Stomach smooth muscle (tissue), 2 donors: ENCODE results near the gene ACTN3.
"Not testable (repeated sequence)": the region's sequence is repeated elsewhere in the genome, so short reads cannot be mapped to it uniquely, and the experiment has no call there.

Experiments used
- H3K27ac ChIP-seq: one replicate; pipeline ENCODE4 v1.7.0; 2013; ENCODE audit warnings: mild to moderate bottlenecking, low read length, inconsistent platforms
- H3K27me3 ChIP-seq, 2 donors: one replicate each; pipeline ENCODE4 v1.7.0; 2013; ENCODE audit warnings: low read length in 2 of 2; ENCODE audit not compliant: insufficient read depth in 2 of 2, control insufficient read depth in 1 of 2
- H3K36me3 ChIP-seq, 2 donors: one replicate each; pipeline ENCODE4 v1.7.0; 2013; ENCODE audit warnings: low read length in 2 of 2; ENCODE audit not compliant: control insufficient read depth in 2 of 2, insufficient read depth in 2 of 2
- H3K4me1 ChIP-seq: one replicate; pipeline ENCODE4 v1.7.0; 2013; ENCODE audit warnings: low read length; ENCODE audit not compliant: control insufficient read depth, insufficient read depth
- H3K4me3 ChIP-seq, 2 donors: one replicate each; pipeline ENCODE4 v1.7.0; 2013; ENCODE audit warnings: low read length in 2 of 2
- H3K9ac ChIP-seq, 2 donors: one replicate each; pipeline ENCODE4 v1.7.0; 2013; ENCODE audit warnings: low read length in 2 of 2, mild to moderate bottlenecking in 1 of 2
- H3K9me3 ChIP-seq, 2 donors: one replicate each; pipeline ENCODE4 v1.7.0; 2013; ENCODE audit warnings: low read length in 2 of 2; ENCODE audit not compliant: control insufficient read depth in 2 of 2
- donor health status: healthy.
- donor health status: Pancreatic carcinoma.

The ACTN3 gene

DNA sequence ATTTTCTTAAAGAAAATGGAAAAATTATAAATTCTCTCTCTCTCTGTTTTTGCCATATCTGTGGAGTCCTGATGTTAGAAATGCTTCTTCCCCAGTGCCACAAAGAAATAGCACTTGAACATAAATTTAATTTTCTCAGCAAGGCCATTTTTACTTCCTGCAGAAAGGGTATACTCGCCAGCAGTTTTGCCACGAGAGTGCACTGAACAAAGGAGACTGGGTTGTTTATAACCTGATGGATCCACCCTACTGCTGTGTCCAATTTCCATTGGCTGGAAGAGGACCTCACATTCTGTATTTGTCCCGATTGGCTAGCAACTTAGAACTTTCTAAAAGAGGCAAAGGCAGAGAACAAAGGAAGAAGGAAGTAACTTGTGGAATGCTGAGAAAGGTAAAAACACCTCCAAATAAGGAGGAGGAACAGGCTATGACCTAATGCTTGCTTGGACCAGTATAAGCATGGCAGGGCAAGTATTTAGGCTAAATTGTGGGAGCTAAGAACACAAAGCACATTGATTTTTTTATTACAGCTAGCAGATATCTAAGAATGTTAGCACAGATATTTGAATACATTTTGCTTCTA is 36.0 kb downstream of the ACTN3 start:
- not testable (repeated sequence) for H3K36me3 ChIP-seq, H3K4me1 ChIP-seq

DNA sequence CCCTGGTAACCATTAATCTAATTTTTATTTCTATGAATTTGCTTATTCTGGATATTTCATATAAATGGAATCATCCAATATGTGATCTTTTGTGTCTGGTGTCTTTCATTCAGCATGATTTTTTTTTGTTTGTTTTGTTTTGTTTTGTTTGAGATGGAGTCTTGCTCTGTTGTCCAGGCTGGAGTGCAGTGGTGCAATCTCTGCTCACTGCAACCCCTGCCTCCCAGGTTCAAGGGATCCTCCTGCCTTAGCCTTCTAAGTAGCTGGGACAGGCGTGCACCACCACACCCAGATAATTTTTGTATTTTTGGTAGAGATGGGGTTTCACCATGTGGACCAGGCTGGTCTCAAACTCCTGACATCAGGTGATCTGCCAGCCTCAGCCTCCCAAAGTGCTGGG is 38.7 kb downstream of the ACTN3 start:
- not testable (repeated sequence) for H3K27me3 ChIP-seq, H3K27ac ChIP-seq, H3K9ac ChIP-seq, H3K9me3 ChIP-seq, H3K4me1 ChIP-seq, H3K4me3 ChIP-seq, H3K36me3 ChIP-seq

More for the DNA sequence above, 36.0 kb downstream of the ACTN3 start:
- H3K9me3 ChIP-seq, H3K9ac ChIP-seq, H3K27me3 ChIP-seq, H3K27ac ChIP-seq, H3K4me3 ChIP-seq: not testable (repeated sequence)

DNA sequence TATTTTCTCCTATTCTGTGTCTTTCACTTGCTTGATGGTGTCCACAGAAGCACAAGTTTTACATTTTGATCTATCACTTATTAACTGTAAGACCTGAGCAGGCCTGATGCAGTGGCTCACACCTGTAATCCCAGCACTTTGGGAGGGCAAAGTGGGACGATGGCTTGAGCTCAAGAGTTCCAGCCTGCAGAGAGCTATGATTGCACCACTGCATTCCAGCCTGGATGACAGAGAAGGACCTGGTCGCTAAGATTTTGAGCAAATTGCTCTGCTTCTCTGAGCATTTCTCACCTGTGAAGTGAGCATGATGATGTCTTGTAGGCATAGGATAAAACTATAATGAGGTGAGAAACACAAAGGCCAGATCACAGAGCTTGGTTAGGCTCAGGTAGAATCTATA is 39.4 kb downstream of the ACTN3 start:
- H3K27ac ChIP-seq: no peak overlapping the region
- no peaks in the 10 kb centered on the region for H3K9me3 ChIP-seq
- no peak overlapping the region for H3K9ac ChIP-seq
- H3K4me3 ChIP-seq: no peak overlapping the region
- H3K27me3 ChIP-seq: no peaks in the 10 kb centered on the region
- H3K36me3 ChIP-seq: no peaks in the 10 kb centered on the region
- no peaks in the 10 kb centered on the region for H3K4me1 ChIP-seq

DNA sequence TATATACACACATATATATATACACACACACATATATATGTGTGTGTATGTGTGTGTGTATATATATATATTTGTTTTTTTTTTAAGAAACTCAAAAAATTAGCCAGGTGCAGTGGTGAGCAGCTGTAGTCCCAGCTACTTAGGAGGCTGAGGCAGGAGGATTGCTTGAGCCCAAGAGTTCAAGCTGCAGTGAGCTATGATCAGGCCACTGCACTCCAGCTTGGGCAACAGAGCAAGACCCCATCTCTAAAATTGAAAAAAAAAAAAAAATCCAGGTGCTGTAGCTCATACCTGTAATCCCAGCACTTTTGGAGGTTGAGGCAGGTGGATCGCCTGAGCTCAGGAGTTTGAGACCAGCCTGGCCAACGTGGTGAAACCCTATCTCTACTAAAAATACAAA is 42.6 kb downstream of the ACTN3 start:
- not testable (repeated sequence) for H3K27me3 ChIP-seq, H3K36me3 ChIP-seq, H3K27ac ChIP-seq, H3K9ac ChIP-seq, H3K4me3 ChIP-seq, H3K9me3 ChIP-seq
- H3K4me1 ChIP-seq: peaks cover 17% of the 10 kb centered on the region

DNA sequence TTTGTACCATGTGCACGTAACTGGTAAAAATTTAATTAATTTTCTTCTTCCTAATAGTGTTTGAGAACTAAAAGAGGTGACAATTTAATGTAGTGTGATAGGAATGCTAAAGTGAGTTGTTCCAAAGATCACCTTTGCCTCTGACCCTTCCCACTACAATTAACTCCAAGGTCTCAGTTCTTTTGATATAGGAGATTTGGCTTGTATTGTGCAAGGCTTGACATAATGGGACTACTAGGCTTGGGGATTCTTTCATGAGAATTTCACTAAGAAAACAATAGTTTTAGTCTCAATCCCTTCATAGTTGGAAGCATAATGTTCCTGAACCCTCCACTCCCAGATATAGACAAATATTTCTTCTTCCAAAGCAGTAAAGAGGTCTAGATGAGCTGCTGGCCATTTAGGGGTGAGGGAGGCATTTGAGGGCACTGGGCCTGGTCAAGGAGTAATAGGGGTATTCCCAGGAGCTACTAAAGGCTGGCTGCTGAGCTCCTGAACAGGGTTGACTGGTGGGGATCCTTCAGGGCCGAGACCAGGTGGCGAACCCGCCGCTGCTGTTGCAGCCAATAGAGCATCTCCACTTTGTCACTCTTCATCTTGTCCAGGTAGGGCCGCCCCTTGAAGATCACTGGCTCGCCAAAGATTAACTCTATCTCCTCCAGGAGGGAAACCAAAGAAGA is 43.4 kb downstream of the ACTN3 start:
- no peak overlapping the region for H3K9ac ChIP-seq
- H3K27me3 ChIP-seq: no peaks in the 10 kb centered on the region
- H3K27ac ChIP-seq: no peak overlapping the region
- H3K36me3 ChIP-seq: no peaks in the 10 kb centered on the region
- H3K9me3 ChIP-seq: no peaks in the 10 kb centered on the region
- H3K4me3 ChIP-seq: no peak overlapping the region
- peaks cover 25% of the 10 kb centered on the region for H3K4me1 ChIP-seq

DNA sequence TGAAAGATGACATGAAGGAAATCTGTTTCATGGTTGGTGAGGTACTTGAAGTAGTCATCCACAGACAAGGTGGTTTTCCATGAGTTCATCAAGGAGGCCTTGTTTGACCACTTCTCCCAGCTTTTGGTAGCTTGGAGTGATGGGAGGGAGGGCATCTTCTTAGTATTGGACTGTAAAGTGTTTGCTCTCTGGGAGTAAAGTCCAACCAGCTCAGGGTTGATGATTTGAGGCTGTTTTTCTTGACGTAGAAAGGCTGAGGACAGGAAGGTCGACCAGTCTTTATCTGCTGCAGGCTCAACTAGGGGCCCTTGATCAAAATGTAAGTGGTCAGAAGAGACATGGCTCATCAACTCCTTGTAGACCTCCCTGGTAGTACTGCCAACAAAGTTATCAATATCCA is 44.5 kb downstream of the ACTN3 start:
- Histone ChIP-seq H3K27me3 (no peaks in the 10 kb centered on the region), H3K4me3 (no peak overlapping the region), H3K27ac (no peak overlapping the region), H3K9ac (no peak overlapping the region), H3K36me3 (no peaks in the 10 kb centered on the region), H3K4me1 (peaks cover 32% of the 10 kb centered on the region), H3K9me3 (no peaks in the 10 kb centered on the region)

DNA sequence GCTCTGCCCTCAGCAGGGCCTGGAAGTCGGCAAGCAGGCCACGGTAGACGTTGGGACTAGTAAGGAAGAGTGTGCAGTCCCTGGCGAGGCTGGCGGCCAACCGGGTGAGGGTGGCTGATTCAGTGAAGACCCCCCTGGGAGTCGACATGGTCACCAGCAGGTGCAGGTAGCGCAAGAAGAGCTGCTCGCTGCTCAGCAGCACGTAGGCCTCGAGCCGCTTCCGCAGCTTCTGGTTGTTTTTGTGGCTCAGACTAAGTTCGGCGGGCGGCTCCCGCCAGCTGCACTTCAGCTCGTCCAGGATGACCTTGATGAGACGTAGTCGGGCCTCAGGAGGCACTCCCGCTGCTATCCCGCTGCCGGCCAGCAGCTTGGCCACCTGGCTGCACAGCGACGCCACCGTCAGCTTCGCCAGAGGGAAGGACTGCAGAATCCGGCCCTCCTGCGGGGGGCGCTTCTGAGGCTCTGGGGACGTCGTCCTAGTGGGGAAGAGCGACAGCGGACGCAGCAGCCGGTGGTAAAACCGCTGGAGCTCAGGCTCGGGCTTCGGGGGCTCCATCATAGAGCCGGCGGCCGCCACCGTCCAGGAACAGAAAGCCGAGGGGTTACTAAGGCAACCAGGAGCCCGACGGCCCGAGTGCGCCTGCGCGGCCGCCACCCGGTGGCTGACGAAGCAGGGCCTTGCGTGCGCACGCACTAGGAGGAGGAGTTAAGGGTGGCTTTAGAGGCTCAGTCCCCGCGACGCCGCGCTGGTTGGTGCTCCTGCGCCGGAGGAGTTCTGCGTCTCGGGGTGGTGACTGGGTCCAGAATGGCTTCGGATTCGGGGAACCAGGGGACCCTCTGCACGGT is 46.0 kb downstream of the ACTN3 start, which contains the start of the genes CCDC87 and CCS:
Gene CCDC87, minus strand, starts transcription at position 607 of the 846 bp plus-strand sequence. Its CDS starts 48 bp downstream, at position 559.
Gene CCS, plus strand, starts transcription at position 729 of the 846 bp plus-strand sequence. Its CDS starts 77 bp downstream, at position 806.
- Histone ChIP-seq H3K4me3 (peak within 1 kb of the TSS; percentile 83 to 94), H3K4me1 (peaks cover 32% of the 10 kb centered on the region), H3K9ac (peak within 1 kb of the TSS; percentile 74 to 92), H3K36me3 (no peaks in the 10 kb centered on the region), H3K27ac (peak within 1 kb of the TSS; percentile 76), H3K9me3 (no peaks in the 10 kb centered on the region), H3K27me3 (no peaks in the 10 kb centered on the region)

DNA sequence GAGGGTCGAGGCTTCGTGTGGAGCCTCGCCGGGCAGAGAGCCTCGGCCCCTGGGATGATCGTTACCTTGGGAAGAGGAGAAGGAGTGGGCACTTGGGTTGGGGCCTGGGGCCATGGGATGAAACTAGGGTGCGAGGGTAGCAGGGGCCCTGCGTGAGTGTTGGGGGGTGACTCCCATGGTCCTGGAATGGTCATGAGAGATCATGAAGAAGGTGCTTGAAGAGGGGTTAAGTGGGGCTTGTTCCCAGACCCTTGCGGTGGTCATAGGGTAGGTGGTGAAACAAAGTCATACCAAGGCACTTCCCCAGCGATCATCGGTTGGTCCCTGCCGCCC is 46.6 kb downstream of the ACTN3 start:
- H3K9ac ChIP-seq: peak overlapping the region; percentile 74 to 92
- no peaks in the 10 kb centered on the region for H3K9me3 ChIP-seq
- H3K4me1 ChIP-seq: peaks cover 32% of the 10 kb centered on the region
- H3K27me3 ChIP-seq: no peaks in the 10 kb centered on the region
- no peaks in the 10 kb centered on the region for H3K36me3 ChIP-seq
- peak overlapping the region; percentile 76 for H3K27ac ChIP-seq
- peak overlapping the region; percentile 83 to 94 for H3K4me3 ChIP-seq

DNA sequence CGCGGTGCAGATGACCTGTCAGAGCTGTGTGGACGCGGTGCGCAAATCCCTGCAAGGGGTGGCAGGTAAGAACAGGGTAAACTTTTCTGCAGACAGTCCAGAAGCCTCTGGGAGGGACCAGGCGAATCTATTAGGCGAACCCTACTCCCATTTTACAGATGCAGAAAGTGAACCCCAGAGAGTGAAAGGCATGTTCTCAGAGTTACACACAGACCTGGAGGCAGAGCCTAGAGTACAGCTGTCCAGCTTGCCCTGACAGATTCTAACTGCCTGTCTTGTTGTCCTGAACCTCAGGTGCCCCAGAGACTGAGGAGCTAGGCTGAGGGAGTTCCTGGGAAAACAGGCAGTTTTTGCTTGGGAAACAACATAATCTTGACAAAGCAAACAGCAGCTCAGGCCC is 46.9 kb downstream of the ACTN3 start:
- peak overlapping the region; percentile 76 for H3K27ac ChIP-seq
- peaks cover 32% of the 10 kb centered on the region for H3K4me1 ChIP-seq
- peak overlapping the region; percentile 74 to 92 for H3K9ac ChIP-seq
- H3K36me3 ChIP-seq: no peaks in the 10 kb centered on the region
- no peaks in the 10 kb centered on the region for H3K9me3 ChIP-seq
- H3K27me3 ChIP-seq: no peaks in the 10 kb centered on the region
- H3K4me3 ChIP-seq: peak overlapping the region; percentile 83 to 94

DNA sequence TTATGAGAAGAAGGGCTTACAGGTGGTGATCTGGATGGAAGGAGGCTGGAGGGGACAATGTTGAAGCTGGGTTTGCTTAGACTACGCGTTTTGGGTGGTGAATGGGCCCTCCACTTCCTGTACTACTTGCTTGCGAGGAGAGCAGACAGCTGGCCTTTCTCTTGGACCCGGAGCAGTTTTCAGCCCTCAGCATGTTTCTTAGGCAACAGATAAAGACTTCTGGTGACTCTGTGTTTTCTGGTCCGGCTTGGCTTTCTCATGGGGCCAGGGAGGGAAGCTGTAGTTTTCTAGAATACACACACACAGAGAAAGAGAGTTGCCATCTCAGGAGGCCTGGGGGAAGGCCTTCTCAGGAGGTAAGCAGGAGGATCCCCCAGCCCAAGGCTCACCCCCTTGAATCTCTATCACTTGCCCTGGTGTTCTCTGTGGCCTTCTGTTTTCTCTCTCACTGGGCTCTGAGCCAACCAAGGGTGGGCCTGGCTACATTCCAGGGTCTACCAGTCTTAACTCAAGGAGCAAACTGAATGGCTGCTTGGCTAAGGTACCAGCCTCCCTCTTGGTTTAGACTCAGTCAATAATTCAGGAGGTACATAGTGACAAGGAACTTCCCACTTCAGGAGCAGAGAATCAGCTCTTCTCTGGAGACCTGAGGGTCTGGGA is 48.7 kb downstream of the ACTN3 start:
- Histone ChIP-seq H3K4me3 (peak overlapping the region in 1 of 2 donors; percentile 49), H3K9me3 (no peaks in the 10 kb centered on the region), H3K9ac (peak overlapping the region in 1 of 2 donors; percentile 51), H3K36me3 (peaks cover 10 to 11% of the 10 kb centered on the region in 2 donors), H3K27ac (peak overlapping the region; percentile 53), H3K27me3 (no peaks in the 10 kb centered on the region), H3K4me1 (peaks cover 32% of the 10 kb centered on the region)
